ENCODE data around the gene COL15A1. TPM values are rescaled to one million over a fixed set of nuclear protein-coding genes. Genes with fewer than 3 reads are reported as not detected.

The COL15A1 gene
- total and polyA plus RNA-seq, 2 of the 8 experiments (the other 6 are each of a cell fraction or from before 2014, with no cell fraction given), result 0.12 to 0.15 TPM

- Histone ChIP-seq H3K9ac (replicated peaks in 1 of 4; ENCODE audit: extremely low read depth in 1 of 4, low read depth in 3 of 4, low read length in 3 of 4) (no peak overlapping the region), H3K18ac (ENCODE audit: extremely low read depth, low read length) (no peak overlapping the region), H2AFZ (ENCODE audit: low read length) (no peak overlapping the region), H2BK12ac (ENCODE audit: low read depth, low read length) (no peak overlapping the region), H3K27ac (ENCODE audit: low read depth, low read length) (no peak overlapping the region), H3K56ac (replicated peaks; ENCODE audit: insufficient read length, low read depth, low read length) (no peak overlapping the region), H4K5ac (ENCODE audit: insufficient read length, low read depth, low read length) (no peak overlapping the region), H2BK5ac (ENCODE audit: low read depth, low read length) (no peak overlapping the region), H3K27me3 (replicated peaks in 1 of 4; ENCODE audit: control insufficient read depth in 3 of 4, extremely low read depth in 1 of 4, insufficient read depth in 3 of 4, low read length in 3 of 4) (no peaks in the 10 kb centered on the region), H2BK20ac (ENCODE audit: low read length) (no peak overlapping the region), H3K4me3 (ENCODE audit: extremely low read depth in 1 of 4, insufficient read depth in 2 of 4, low read depth in 3 of 4, low read length in 4 of 4) (no peak overlapping the region), H3K4me2 (ENCODE audit: insufficient read depth in 1 of 2, low read depth in 2 of 2, low read length in 2 of 2) (no peak overlapping the region), H2AK5ac (ENCODE audit: low read depth, low read length) (no peak overlapping the region), H3K9me3 (ENCODE audit: insufficient read depth in 2 of 2, low read depth in 1 of 2, low read length in 1 of 2) (no peaks in the 10 kb centered on the region), H3K36me3 (ENCODE audit: control insufficient read depth in 2 of 4, insufficient read depth in 4 of 4, low read length in 3 of 4) (no peaks in the 10 kb centered on the region), H3K79me2 (ENCODE audit: control insufficient read depth in 1 of 2, insufficient read depth in 2 of 2, low read length in 2 of 2) (no peaks in the 10 kb centered on the region), H4K20me1 (replicated peaks in 1 of 2; ENCODE audit: control insufficient read depth in 1 of 2, insufficient read depth in 2 of 2, low read length in 2 of 2) (no peaks in the 10 kb centered on the region), H3K14ac (ENCODE audit: insufficient read length) (no peak overlapping the region), H3K4me1 (replicated peaks in 1 of 4; ENCODE audit: control insufficient read depth in 3 of 4, insufficient read depth in 4 of 4, low read length in 3 of 4) (peaks cover 0 to 6% (median 3%) of the 10 kb centered on the region in 4 experiments; a peak in 4 of 7 replicates), H2BK120ac (replicated peaks; ENCODE audit: low read depth, low read length) (no peak overlapping the region), H4K8ac (ENCODE audit: extremely low read depth, insufficient read depth, low read length) (no peak overlapping the region), H4K91ac (replicated peaks; ENCODE audit: insufficient read length, low read length) (no peak overlapping the region), H2BK15ac (ENCODE audit: low read length) (no peak overlapping the region), H3K23me2 (ENCODE audit: low read depth, low read length) (no peaks in the 10 kb centered on the region), H3K4ac (replicated peaks; ENCODE audit: insufficient read length, low read depth, low read length) (no peak overlapping the region), H3K23ac (ENCODE audit: insufficient read length) (no peak overlapping the region), H3K79me1 (ENCODE audit: low read depth, low read length) (no peaks in the 10 kb centered on the region)
- ChIA-PET CTCF (ENCODE audit: partially characterized antibody) (interaction anchor here (0.8 to 2.1 kb wide), 5 partner anchors 13 to 148 kb away, joined by 3 to 7 read pairs (median 3); no protein-coding TSS in a partner anchor), POLR2A (ENCODE audit: partially characterized antibody) (no interaction called here)
- FAIRE-seq, result no peak
- 70% methylated on average over 4 of the region's 4 CpGs; no CpG with 5 or more reads in 1 of the 2 experiments for WGBS, 2 experiments (ENCODE audit: extremely low coverage in 1 of 2, insufficient coverage in 1 of 2, insufficient read length in 1 of 2, insufficient replicate concordance in 2 of 2, low coverage in 1 of 2, low lambda C conversion rate in 2 of 2, missing lambda C conversion rate in 1 of 2)
- DNase-seq (ENCODE audit: low read depth in 1 of 2, low spot score in 2 of 2), result no peak
- TF ChIP-seq SP1 (IDR thresholded peaks at IDR 0.05; ENCODE audit: low read depth, low read length) (no peak), MAX (IDR thresholded peaks at IDR 0.05) (no peak), EP300 (IDR thresholded peaks at IDR 0.05; ENCODE audit: borderline replicate concordance in 1 of 2, low read depth in 2 of 2, low read length in 2 of 2) (no peak), ZNF274 (IDR thresholded peaks at IDR 0.05; ENCODE audit: borderline replicate concordance, extremely low read depth, low read length) (no peak), ATF2 (IDR thresholded peaks at IDR 0.05; ENCODE audit: low read length) (no peak), USF2 (IDR thresholded peaks at IDR 0.05; ENCODE audit: low read length) (no peak), SP4 (IDR thresholded peaks at IDR 0.05; ENCODE audit: low read length) (no peak), TCF12 (IDR thresholded peaks at IDR 0.05; ENCODE audit: low read depth, low read length) (no peak), RNF2 (IDR thresholded peaks at IDR 0.05; ENCODE audit: borderline replicate concordance, low read depth, low read length, missing control alignments, poor library complexity, severe bottlenecking) (no peak)
These were observed 20.8 kb upstream of the COL15A1 start for GRCh38 chr9:98922721-98923435.

All from H1 (cell line).